ENCODE data around the gene ATG4C. TPM values are rescaled to one million over a fixed set of nuclear protein-coding genes. Genes with fewer than 3 reads are reported as not detected.
A peak's percentile ranks its signal among the peaks of the same experiment; 100 is the strongest.
"Not testable (repeated sequence)": the region's sequence is repeated elsewhere in the genome, so short reads cannot be mapped to it uniquely, and the experiment has no call there.

The ATG4C gene
- total RNA-seq, 1 donor = 5.8 TPM

DNA sequence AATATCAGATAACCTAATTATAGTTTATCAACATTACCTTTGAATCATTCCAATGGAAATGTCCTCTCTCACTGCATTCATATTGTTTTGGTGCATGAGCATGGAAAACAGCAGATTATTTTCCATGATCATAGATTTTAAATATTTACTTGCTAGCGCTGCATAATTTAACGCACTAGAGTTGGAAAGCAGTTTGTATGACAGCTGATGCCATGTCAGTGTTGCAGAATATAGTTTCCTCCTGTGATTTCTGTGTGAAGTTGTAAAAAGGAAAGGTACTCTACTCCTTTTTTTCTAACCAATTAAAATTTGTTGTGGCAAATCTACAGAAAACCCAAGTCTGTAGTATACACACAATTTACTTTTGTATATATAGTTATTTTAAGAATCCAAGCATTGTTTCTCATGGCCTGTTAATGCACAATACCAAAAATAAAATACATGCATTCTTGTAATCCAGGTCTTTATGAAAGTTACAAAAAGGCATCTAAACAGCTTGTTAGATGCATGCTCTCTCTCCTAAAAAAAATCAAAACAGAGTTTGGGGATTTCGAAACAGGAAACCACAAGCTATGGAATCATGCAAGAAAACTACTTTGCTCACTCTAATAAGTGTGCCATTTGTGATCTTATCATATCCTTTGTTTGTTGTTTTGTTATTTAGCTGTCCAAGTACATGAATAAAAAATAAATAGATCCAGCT lies 1.9 kb upstream of the ATG4C start:
- peaks cover 10% of the 10 kb centered on the region for H3K79me2 ChIP-seq (ENCODE audit: insufficient read depth, low read length)
- no peak overlapping the region for H3K27ac ChIP-seq (ENCODE audit: low read depth, low read length)
- TF ChIP-seq, protein P1, sequence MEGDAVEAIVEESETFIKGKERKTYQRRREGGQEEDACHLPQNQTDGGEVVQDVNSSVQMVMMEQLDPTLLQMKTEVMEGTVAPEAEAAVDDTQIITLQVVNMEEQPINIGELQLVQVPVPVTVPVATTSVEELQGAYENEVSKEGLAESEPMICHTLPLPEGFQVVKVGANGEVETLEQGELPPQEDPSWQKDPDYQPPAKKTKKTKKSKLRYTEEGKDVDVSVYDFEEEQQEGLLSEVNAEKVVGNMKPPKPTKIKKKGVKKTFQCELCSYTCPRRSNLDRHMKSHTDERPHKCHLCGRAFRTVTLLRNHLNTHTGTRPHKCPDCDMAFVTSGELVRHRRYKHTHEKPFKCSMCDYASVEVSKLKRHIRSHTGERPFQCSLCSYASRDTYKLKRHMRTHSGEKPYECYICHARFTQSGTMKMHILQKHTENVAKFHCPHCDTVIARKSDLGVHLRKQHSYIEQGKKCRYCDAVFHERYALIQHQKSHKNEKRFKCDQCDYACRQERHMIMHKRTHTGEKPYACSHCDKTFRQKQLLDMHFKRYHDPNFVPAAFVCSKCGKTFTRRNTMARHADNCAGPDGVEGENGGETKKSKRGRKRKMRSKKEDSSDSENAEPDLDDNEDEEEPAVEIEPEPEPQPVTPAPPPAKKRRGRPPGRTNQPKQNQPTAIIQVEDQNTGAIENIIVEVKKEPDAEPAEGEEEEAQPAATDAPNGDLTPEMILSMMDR (IDR thresholded peaks at IDR 0.05; ENCODE audit: extremely low read depth, low read depth, low read length) = no peak
- H3K4me3 ChIP-seq (ENCODE audit: insufficient read depth, low read length) = no peak overlapping the region
- peaks cover 3% of the 10 kb centered on the region for H3K27me3 ChIP-seq (ENCODE audit: insufficient read depth, low read length)
- peak; percentile 29 for DNase-seq (ENCODE audit: insufficient read length, low spot score, missing footprints)
- H4K20me1 ChIP-seq (ENCODE audit: insufficient read depth, low read length) = no peaks in the 10 kb centered on the region
- no peaks in the 10 kb centered on the region for H3K9me3 ChIP-seq (ENCODE audit: low read depth, low read length)
- no peak overlapping the region for H2AFZ ChIP-seq (ENCODE audit: low read length)
- H3K4me1 ChIP-seq (ENCODE audit: insufficient read depth, low read length) = peaks cover 15% of the 10 kb centered on the region
- no peaks in the 10 kb centered on the region for H3K36me3 ChIP-seq (ENCODE audit: insufficient read depth, low read length)
- peak overlapping the region; percentile 16 for H3K4me2 ChIP-seq (ENCODE audit: insufficient read depth, low read length)

DNA sequence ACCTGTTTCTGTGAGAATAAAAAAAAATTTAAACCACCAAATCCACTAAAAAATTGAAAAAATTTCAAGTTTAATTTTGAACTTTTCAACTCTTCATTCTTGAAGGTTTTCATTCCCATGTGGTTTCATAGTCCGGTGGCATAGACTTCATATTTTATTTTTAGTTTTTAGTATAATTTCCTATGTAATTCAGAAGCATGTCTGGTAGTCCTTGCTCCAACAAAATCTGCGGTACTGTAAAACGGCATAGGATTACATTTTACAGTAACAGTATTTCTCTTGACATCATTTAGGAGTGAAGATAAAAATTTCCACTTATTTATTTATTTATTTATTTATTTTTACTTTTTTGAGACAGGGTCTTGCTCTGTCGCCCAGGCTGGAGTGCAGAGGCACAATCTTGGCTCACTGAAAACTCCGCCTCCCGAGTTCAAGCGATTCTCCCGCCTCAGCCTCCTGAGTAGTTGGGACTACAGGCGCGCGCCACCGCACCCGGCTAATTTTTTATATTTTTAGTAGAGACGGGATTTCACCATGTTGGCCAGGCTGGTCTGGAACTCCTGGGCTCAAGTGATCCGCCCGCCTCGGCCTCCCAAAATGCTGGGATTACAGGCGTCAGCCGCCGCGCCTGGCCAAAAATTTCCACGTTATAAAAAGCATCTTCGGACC lies 1.3 kb upstream of the ATG4C start:
- not testable (repeated sequence) for H3K36me3 ChIP-seq (ENCODE audit: insufficient read depth, low read length); H3K27me3 ChIP-seq (ENCODE audit: insufficient read depth, low read length); H4K20me1 ChIP-seq (ENCODE audit: insufficient read depth, low read length); H3K27ac ChIP-seq (ENCODE audit: low read depth, low read length); H3K4me3 ChIP-seq (ENCODE audit: insufficient read depth, low read length); H2AFZ ChIP-seq (ENCODE audit: low read length); H3K9me3 ChIP-seq (ENCODE audit: low read depth, low read length)
- peak; percentile 23 for DNase-seq (ENCODE audit: insufficient read length, low spot score, missing footprints)
- H3K79me2 ChIP-seq (ENCODE audit: insufficient read depth, low read length) = peaks cover 11% of the 10 kb centered on the region
- H3K4me2 ChIP-seq (ENCODE audit: insufficient read depth, low read length) = peak overlapping the region; percentile 96
- peaks cover 15% of the 10 kb centered on the region for H3K4me1 ChIP-seq (ENCODE audit: insufficient read depth, low read length)

DNA sequence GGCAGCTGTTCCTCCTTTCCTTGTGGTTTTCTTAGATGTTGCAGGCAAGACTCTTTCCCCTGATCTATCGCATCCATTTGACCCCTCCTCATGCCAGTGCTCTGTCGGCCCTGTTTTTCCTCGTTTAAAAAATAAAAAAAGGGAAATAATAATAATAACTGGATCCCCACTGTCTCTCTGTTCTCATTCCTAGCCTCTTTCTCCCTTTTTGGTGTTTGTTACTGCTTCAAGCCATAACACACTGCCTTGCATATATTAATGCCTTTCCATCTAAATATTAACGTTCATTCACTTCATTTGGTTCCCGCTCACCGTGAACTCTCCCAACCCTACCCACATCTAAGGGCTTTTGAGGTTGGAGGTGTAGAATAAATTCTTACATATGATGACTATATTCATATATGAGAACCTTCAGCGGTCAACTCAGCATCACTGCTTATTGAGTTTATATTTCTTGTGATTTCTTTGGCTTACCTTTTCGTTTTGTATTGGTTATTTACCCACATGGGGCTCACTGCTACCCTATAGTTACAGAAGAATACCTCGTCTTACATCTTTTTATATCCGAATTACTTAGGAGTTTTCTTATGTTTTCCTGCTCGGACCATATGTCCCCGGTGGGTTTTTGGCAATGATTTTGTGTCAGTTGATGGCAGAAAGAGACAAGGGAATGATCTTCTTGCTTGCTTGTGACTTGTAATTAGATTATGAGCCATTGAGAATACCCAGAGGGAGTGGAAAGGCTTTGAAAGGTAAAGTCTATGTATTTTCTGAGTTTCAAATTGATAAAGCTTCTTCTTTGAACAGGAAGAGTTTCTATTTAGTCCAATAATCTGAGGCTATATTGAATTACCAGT lies 805 bp downstream of the ATG4C start:
- Histone ChIP-seq H3K9me3 (ENCODE audit: low read depth, low read length) (no peaks in the 10 kb centered on the region), H4K20me1 (ENCODE audit: insufficient read depth, low read length) (no peaks in the 10 kb centered on the region), H3K27ac (ENCODE audit: low read depth, low read length) (peak overlapping the region; percentile 97), H2AFZ (ENCODE audit: low read length) (peak overlapping the region; percentile 98), H3K4me1 (ENCODE audit: insufficient read depth, low read length) (peaks cover 15% of the 10 kb centered on the region), H3K36me3 (ENCODE audit: insufficient read depth, low read length) (no peaks in the 10 kb centered on the region), H3K4me3 (ENCODE audit: insufficient read depth, low read length) (peak overlapping the region; percentile 100), H3K4me2 (ENCODE audit: insufficient read depth, low read length) (peak overlapping the region; percentile 96), H3K27me3 (ENCODE audit: insufficient read depth, low read length) (no peaks in the 10 kb centered on the region), H3K79me2 (ENCODE audit: insufficient read depth, low read length) (peaks cover 13% of the 10 kb centered on the region)
- DNase-seq (ENCODE audit: insufficient read length, low spot score, missing footprints) = peak; percentile 80
- TF ChIP-seq, protein P1 (IDR thresholded peaks at IDR 0.05; ENCODE audit: extremely low read depth, low read depth, low read length) = no peak

- H3K4me2 ChIP-seq (ENCODE audit: insufficient read depth, low read length) = no peak overlapping the region
Observed at GRCh38 chr1:62790716-62791115, 6.8 kb downstream of the ATG4C start.

More at GRCh38 chr1:62790716-62791115, 6.8 kb downstream of the ATG4C start:
- Histone ChIP-seq H3K79me2 (ENCODE audit: insufficient read depth, low read length) (peaks cover 11% of the 10 kb centered on the region), H3K4me3 (ENCODE audit: insufficient read depth, low read length) (no peak overlapping the region), H3K36me3 (ENCODE audit: insufficient read depth, low read length) (no peaks in the 10 kb centered on the region), H4K20me1 (ENCODE audit: insufficient read depth, low read length) (no peaks in the 10 kb centered on the region), H2AFZ (ENCODE audit: low read length) (no peak overlapping the region), H3K4me1 (ENCODE audit: insufficient read depth, low read length) (no peaks in the 10 kb centered on the region), H3K27ac (ENCODE audit: low read depth, low read length) (no peak overlapping the region), H3K27me3 (ENCODE audit: insufficient read depth, low read length) (no peaks in the 10 kb centered on the region), H3K9me3 (ENCODE audit: low read depth, low read length) (no peaks in the 10 kb centered on the region)
- DNase-seq (ENCODE audit: insufficient read length, low spot score, missing footprints) = no peak
- TF ChIP-seq, protein P1 (IDR thresholded peaks at IDR 0.05; ENCODE audit: extremely low read depth, low read depth, low read length) = no peak
